B cell (primary cell): ENCODE measurements around the gene XPO6. TPM values are rescaled to one million over a fixed set of nuclear protein-coding genes. Genes with fewer than 3 reads are reported as not detected.

Experiments
- ATAC-seq: fragments of 200-7000 bp; cut with Tn5 transposase; one replicate; pipeline ENCODE4 v1.10.0; 2021; ENCODE audit warnings: low read depth, mild to moderate bottlenecking, moderate number of reproducible peaks, moderate library complexity
- CTCF ChIA-PET: fragments of 350-600 bp; sonication (Branson Sonifier 250); formaldehyde crosslinking; loops from one replicate; lab custom pipeline; 2021; ENCODE audit warnings: antibody characterized with exemption, inconsistent platforms; lab: Charles Lee
- POLR2A ChIA-PET: fragments of 350-600 bp; sonication (Branson Sonifier 250); formaldehyde crosslinking; loops from one replicate; lab custom pipeline; 2021; ENCODE audit warnings: antibody characterized with exemption; lab: Charles Lee
- DNase-seq: peaks from one replicate; pipeline ENCODE4 v3.0.0; 2013
- H2AFZ ChIP-seq: 2 replicates; pipeline ENCODE4 v1.6.1; 2012; ENCODE audit warnings: mild to moderate bottlenecking, low read depth, low read length; ENCODE audit not compliant: insufficient read depth, poor library complexity, severe bottlenecking
- H3K27ac ChIP-seq, 2 donors: 1 replicate in 1 of 2; 2 replicates in 1 of 2; pipeline ENCODE4 v1.5.1; 2012 to 2013; ENCODE audit warnings: low read length in 2 of 2, mild to moderate bottlenecking in 2 of 2, moderate library complexity in 1 of 2
- H3K27me3 ChIP-seq, 4 experiments: fragments of 200-600 bp in 1 of 4; sonication (generic) in 1 of 4; replicated peaks in 1 of 4; 1 replicate in 2 of 4; 2 replicates in 2 of 4; pipeline versions ENCODE4 v1.6.1 to v1.7.0; 2013 to 2016; ENCODE audit warnings: low read length in 3 of 4, mild to moderate bottlenecking in 2 of 4, mixed read lengths in 1 of 4, moderate library complexity in 1 of 4; ENCODE audit not compliant: insufficient read depth in 4 of 4, control insufficient read depth in 3 of 4; ENCODE audit errors: control extremely low read depth in 1 of 4
- H3K36me3 ChIP-seq, 2 experiments: replicated peaks in 1 of 2; 1 replicate in 1 of 2; 2 replicates in 1 of 2; pipeline versions ENCODE4 v1.6.1 to v1.7.1; 2013; ENCODE audit warnings: low read length in 1 of 2; ENCODE audit not compliant: insufficient read depth in 2 of 2, control insufficient read depth in 1 of 2; ENCODE audit errors: control extremely low read depth in 1 of 2, extremely low read depth in 1 of 2
- H3K4me1 ChIP-seq, 2 donors: fragments of 200-600 bp in 1 of 2; sonication (generic) in 1 of 2; 1 replicate in 1 of 2; 2 replicates in 1 of 2; pipeline versions ENCODE4 v1.5.1 to v1.6.1; 2013 to 2017; ENCODE audit warnings: low read length in 2 of 2; ENCODE audit not compliant: control insufficient read depth in 2 of 2, insufficient read depth in 2 of 2
- H3K4me2 ChIP-seq: replicated peaks from 2 replicates; pipeline ENCODE3; 2012; ENCODE audit warnings: mild to moderate bottlenecking, low read depth, low read length; ENCODE audit not compliant: poor library complexity, severe bottlenecking
- H3K4me3 ChIP-seq, 5 experiments: fragments of 200-600 bp in 1 of 5; sonication (generic) in 1 of 5; 1 replicate in 3 of 5; 2 replicates in 2 of 5; pipeline versions ENCODE4 v1.5.1 to v1.7.0; 2011 to 2016; ENCODE audit warnings: low read length in 4 of 5, mild to moderate bottlenecking in 4 of 5, low read depth in 2 of 5, control low read depth in 1 of 5, moderate library complexity in 1 of 5; ENCODE audit not compliant: insufficient read depth in 1 of 5; ENCODE audit errors: control extremely low read depth in 1 of 5, extremely low read depth in 1 of 5
- H3K79me2 ChIP-seq: fragments of 200-600 bp; sonication (generic); one replicate; pipeline ENCODE4 v1.6.0; 2016; ENCODE audit warnings: low read length; ENCODE audit not compliant: control insufficient read depth, insufficient read depth
- H3K9ac ChIP-seq: fragments of 200-600 bp; sonication (generic); 2 replicates; pipeline ENCODE4 v1.6.1; 2017; ENCODE audit warnings: mild to moderate bottlenecking, low read length, moderate library complexity
- H3K9me3 ChIP-seq, 3 donors: one replicate each; pipeline versions ENCODE4 v1.6.1 to v1.7.1; 2013; ENCODE audit warnings: low read length in 2 of 3; ENCODE audit not compliant: control insufficient read depth in 2 of 3, insufficient read depth in 1 of 3; ENCODE audit errors: control extremely low read depth in 1 of 3
- H4K20me1 ChIP-seq: 2 replicates; pipeline ENCODE4 v1.6.0; 2012; ENCODE audit warnings: mild to moderate bottlenecking, low read length; ENCODE audit not compliant: insufficient read depth, control insufficient read depth, poor library complexity, severe bottlenecking
- H3K27ac Mint-ChIP-seq: one replicate; pipeline ENCODE4 v1.8.0; 2021; ENCODE audit warnings: mixed read lengths
- H3K27me3 Mint-ChIP-seq: one replicate; pipeline ENCODE4 v1.8.0; 2021; ENCODE audit warnings: mixed read lengths
- H3K4me1 Mint-ChIP-seq: one replicate; pipeline ENCODE4 v1.8.0; 2021; ENCODE audit warnings: mixed read lengths
- H3K4me3 Mint-ChIP-seq: one replicate; pipeline ENCODE4 v1.8.0; 2021; ENCODE audit warnings: mixed read lengths
- H3K9me3 Mint-ChIP-seq: one replicate; pipeline ENCODE4 v1.8.0; 2022; ENCODE audit warnings: mixed read lengths; ENCODE audit not compliant: insufficient read depth
- EZH2 ChIP-seq: IDR thresholded peaks from 2 replicates; pipeline ENCODE4 v1.6.1; 2012; ENCODE audit warnings: borderline replicate concordance, low read depth, mild to moderate bottlenecking, moderate library complexity, low read length; ENCODE audit not compliant: insufficient read depth, poor library complexity, severe bottlenecking
- WGBS: methylation state at CpG from one replicate; pipeline ENCODE4 v1.1.5; 2013; ENCODE audit warnings: missing lambda C conversion rate; ENCODE audit not compliant: insufficient coverage; 5-methylcytosine and 5-hydroxymethylcytosine counted together
- intact Hi-C: fragments of 100-400 bp; cut with micrococcal nuclease; formaldehyde crosslinking; loops from one replicate; pipeline ENCODE4 v1.10.0; 2022
- polyA plus RNA-seq: library from polyadenylated mRNA; depleted of rRNA; stranded (reverse); fragments of >200 nt; gene quantifications from 2 replicates; pipeline ENCODE4 v1.2.3, GENCODE V29; 2012
- total RNA-seq, 2 donors: library from RNA; stranded (reverse); fragments of 120-200 nt in 1 of 2; gene quantifications; 1 replicate in 1 of 2; 2 replicates in 1 of 2; pipeline versions ENCODE4 v1.2.3 to v1.2.4, GENCODE V29; 2013 to 2022
- TF ChIP-seq, protein P1 (sequence below): fragments of 200-600 bp; IDR thresholded peaks from one replicate; pipeline ENCODE4 v1.8.0; 2022; ENCODE audit warnings: antibody characterized with exemption, mild to moderate bottlenecking

XPO6 gene
- total and polyA plus RNA-seq, 2 donors (not counting 1 experiment from before 2014, with no cell fraction given), result 259 to 303 TPM

DNA sequence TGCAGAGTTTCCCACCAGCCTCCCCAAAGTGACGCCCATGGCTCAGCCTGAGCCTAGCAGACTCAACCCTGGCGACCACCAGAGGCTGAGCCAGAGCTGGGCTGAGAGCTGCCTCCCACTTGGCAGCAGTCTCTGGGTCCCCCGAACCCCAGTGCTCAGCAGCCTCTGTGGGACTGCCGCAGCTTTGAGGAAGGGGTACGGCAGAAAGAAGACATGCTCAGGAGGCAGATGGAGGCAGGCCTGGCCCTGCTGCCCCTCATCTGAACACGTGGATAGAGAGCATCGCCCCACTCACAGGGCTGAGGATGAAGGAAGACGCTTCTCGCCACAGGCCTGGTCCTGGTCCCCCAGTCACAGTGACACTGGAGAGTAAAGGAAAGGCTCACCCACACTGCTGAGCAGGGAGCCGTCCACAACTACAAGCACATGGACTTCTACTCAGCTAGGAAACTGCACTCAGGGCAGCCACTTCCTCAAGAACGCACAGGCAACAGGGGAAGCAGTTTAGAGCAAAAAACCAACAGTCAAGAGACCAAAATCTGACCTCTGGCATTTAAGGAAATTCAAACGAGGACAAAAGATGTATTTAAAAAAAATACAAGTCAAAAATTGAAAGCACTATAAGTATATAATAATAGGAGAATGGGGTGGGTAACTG, 103.0 kb downstream of the XPO6 start:
- CTCF ChIA-PET, result no interaction called here
- no peak for ATAC-seq

DNA sequence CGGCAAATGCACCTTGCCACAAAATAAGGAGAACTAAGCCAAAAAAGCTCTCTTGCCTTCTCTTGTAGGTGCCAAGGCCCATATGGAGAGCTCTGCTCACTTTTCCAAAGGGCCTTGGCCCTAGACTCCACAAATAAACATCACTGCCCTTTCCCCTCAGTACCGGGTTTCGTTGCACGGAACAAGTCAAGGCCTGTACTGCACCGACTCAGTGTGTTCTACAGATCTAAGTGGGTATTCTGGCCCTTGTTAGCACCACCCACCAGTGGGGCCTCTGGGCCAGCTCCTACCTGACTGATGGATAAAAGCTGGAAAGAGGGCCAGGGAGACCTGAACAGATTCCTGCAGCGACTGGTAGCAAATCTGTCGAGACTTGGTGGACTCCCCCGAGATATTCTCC, 104.5 kb downstream of the XPO6 start:
- TF ChIP-seq, protein P1, sequence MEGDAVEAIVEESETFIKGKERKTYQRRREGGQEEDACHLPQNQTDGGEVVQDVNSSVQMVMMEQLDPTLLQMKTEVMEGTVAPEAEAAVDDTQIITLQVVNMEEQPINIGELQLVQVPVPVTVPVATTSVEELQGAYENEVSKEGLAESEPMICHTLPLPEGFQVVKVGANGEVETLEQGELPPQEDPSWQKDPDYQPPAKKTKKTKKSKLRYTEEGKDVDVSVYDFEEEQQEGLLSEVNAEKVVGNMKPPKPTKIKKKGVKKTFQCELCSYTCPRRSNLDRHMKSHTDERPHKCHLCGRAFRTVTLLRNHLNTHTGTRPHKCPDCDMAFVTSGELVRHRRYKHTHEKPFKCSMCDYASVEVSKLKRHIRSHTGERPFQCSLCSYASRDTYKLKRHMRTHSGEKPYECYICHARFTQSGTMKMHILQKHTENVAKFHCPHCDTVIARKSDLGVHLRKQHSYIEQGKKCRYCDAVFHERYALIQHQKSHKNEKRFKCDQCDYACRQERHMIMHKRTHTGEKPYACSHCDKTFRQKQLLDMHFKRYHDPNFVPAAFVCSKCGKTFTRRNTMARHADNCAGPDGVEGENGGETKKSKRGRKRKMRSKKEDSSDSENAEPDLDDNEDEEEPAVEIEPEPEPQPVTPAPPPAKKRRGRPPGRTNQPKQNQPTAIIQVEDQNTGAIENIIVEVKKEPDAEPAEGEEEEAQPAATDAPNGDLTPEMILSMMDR, result no peak
- no peak for TF ChIP-seq EZH2
- H3K79me2 ChIP-seq, result peaks cover 15% of the 10 kb centered on the region
- Mint-ChIP-seq H3K27me3 (no peaks in the 10 kb centered on the region), H3K4me3 (no peak overlapping the region), H3K27ac (no peak overlapping the region), H3K9me3 (no peaks in the 10 kb centered on the region), H3K4me1 (no peaks in the 10 kb centered on the region)
- ChIA-PET CTCF (no interaction called here), POLR2A (no interaction called here)
- no peak overlapping the region for H3K27ac ChIP-seq
- no peak overlapping the region for H3K4me2 ChIP-seq
- H4K20me1 ChIP-seq, result peaks cover 50% of the 10 kb centered on the region
- H3K4me1 ChIP-seq, result no peaks in the 10 kb centered on the region
- DNase-seq (no peak), ATAC-seq (no peak)
- H2AFZ ChIP-seq, result no peak overlapping the region
- peaks cover 10 to 98% of the 10 kb centered on the region in 2 experiments for H3K36me3 ChIP-seq
- H3K9ac ChIP-seq, result no peak overlapping the region
- WGBS, result 100% methylated on average over 1 of the region's 8 CpGs
- intact Hi-C loops, result no loop called here
- no peaks in the 10 kb centered on the region for H3K27me3 ChIP-seq
- H3K4me3 ChIP-seq, result no peak overlapping the region
- H3K9me3 ChIP-seq, result no peaks in the 10 kb centered on the region

More for the DNA sequence above, 103.0 kb downstream of the XPO6 start:
- Histone ChIP-seq H4K20me1 (peaks cover 48% of the 10 kb centered on the region), H2AFZ (no peak overlapping the region), H3K4me2 (no peak overlapping the region), H3K4me3 (no peak overlapping the region), H3K9me3 (no peaks in the 10 kb centered on the region), H3K79me2 (peaks cover 24% of the 10 kb centered on the region), H3K27me3 (no peaks in the 10 kb centered on the region), H3K9ac (no peak overlapping the region), H3K27ac (no peak overlapping the region), H3K4me1 (no peaks in the 10 kb centered on the region), H3K36me3 (peaks cover 13 to 99% of the 10 kb centered on the region in 2 experiments)
- no peak for DNase-seq
- WGBS, result 84% methylated on average over 9 of the region's 12 CpGs
- H3K9me3 Mint-ChIP-seq, result no peaks in the 10 kb centered on the region
- no peak overlapping the region for H3K27ac Mint-ChIP-seq
- POLR2A ChIA-PET, result no interaction called here
- no peaks in the 10 kb centered on the region for H3K4me1 Mint-ChIP-seq
- TF ChIP-seq, protein P1, result no peak
- no peak for TF ChIP-seq EZH2
- H3K27me3 Mint-ChIP-seq, result no peaks in the 10 kb centered on the region
- intact Hi-C loops, result no loop called here
- no peak overlapping the region for H3K4me3 Mint-ChIP-seq
